ENCODE measurements around the gene USH1C.

- no peak for TF ChIP-seq CTCF (IDR thresholded peaks at IDR 0.05; ENCODE audit: low read depth, low read length)
- TF ChIP-seq EZH2phosphoT487 (IDR thresholded peaks at IDR 0.05; ENCODE audit: low read depth), result no peak
Observed at GRCh38 chr11:17517186-17517585, 27.0 kb downstream of the USH1C start.

All from OCI-LY3 (cell line).